NCI-H146 (cell line): ENCODE results near the gene ZNF384.

Source experiments
- DNase-seq: peaks from one replicate; lab custom pipeline; 2025; lab: John Stamatoyannopoulos, UW

ZNF384 gene

DNA sequence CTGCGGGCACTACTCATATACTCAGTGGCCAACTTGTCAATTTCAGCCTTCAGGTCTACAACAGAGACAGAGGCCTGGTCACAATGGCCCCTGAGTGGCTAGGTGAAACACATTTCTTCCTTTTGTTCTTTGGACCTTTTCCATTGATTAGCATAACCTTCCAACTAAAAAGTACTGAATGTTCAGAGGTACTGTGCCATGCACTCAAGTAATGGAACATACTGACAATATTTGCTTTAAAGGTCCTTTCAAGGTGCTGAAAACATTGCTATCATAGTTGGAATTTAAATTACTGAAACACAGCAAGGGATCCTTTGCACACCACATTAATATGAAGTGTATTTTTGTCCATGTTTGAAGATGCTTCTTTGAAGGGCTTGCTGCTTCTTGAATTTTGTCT, 35.8 kb downstream of the ZNF384 start:
- no peak for DNase-seq

DNA sequence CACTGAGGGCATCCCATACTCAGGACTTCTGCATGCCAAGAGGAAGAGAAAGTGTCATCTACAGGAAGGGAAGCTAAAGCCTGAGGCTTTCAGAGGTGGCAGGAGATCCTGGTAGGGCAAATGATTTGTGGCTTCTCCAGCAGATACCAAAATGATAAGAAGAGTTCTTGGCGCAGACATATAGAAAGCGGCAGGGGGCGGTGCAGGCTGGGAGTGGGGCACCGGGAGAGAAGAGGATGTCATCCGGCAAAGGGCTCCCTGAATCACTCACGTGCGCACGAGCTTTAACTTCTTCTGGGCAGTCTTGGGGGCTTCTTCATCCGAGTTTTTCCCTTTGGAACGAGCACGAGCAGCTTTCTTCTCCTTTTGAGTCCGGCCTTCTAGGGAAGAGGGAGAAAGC, 36.8 kb downstream of the ZNF384 start:
- DNase-seq: no peak

DNA sequence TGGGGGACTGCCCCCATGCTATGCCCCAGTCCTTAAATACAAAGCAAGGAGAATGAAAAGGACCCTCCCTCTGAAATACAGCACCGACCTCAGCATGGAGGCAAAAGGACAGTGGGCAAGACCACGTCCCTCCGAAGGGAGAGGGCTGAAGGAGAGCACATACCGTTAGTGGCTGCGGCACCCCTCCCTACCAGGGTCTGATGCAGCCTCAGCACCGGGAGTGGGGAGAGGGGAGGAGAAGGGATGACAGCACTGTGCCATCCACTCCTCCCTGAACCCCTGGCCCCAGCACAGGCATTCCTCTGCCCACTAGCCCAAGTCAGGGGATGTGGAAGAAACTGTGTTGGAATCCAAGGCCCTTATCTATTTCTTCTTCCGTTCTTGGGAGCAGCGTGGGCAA, 38.3 kb downstream of the ZNF384 start:
- no peak for DNase-seq

DNA sequence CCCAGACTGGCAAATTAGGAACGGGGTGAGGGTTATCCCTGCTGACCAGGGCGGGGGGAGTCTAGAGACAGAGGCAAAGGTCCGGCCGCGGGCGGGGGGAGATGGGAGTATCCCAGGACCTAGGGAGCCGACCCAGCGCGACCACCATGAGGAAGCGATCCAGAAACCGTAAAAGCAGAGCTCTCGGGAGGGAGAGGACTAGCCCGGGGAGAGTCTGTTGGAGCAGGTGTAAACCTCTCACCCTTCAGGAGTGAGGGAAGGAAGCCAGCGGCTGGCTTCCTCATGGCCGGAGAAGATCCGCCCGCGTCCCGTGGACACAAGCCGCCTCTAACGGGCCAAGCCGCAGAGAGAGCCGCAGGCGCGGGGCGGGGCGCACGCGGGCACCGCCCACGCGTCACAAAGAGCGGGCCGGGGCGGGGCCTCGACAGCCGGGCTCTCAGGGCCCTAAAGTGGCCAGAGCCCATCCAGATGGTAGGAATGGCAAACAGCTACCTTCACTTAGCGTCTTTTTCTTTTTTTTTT, 42.0 kb downstream of the ZNF384 start, which contains the start of gene ACRBP:
TSS of gene ACRBP (minus strand) at position 350 of the 522 bp plus-strand sequence. CDS start at position 284, 66 bp downstream.
- DNase-seq: peak; percentile 88

DNA sequence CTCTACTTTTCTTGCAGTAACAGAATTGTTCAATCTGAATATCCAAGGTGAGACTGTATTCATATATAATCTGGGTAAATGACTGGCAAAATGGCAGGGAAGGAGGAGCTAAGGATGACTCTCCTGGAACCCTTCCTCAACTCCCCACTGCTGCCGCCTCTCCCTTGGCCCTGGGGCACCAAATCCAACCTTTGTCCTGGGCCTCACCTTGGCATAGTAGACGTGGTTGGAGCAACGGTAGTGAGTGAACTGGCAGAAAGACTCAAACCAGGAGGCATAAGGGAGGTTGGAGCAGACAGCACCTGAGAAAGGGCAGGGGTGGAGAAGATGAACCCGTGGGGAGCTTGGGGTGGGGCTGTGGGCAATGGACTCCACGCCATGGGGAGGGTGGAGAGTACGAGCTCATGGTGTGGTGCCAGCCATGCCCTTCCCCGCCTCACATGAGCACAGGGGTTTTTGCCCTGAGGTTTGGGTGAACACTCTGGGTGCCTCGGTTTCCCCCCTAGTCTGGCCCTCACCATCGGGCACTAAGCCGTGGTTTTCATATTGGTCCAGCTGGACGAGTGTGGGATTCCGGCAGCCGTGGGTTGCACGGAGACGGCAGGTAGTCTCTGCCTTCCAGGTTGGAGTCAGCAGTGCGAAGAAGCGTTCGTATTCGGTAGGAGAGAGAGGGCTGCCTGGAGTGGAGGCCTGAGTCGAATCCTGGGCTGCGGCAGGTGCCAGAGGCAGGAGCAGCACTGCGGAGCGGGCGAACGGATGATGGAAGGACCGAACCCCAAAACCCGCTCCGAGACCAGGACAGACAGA, 42.7 kb downstream of the ZNF384 start:
- DNase-seq: peak; percentile 55

DNA sequence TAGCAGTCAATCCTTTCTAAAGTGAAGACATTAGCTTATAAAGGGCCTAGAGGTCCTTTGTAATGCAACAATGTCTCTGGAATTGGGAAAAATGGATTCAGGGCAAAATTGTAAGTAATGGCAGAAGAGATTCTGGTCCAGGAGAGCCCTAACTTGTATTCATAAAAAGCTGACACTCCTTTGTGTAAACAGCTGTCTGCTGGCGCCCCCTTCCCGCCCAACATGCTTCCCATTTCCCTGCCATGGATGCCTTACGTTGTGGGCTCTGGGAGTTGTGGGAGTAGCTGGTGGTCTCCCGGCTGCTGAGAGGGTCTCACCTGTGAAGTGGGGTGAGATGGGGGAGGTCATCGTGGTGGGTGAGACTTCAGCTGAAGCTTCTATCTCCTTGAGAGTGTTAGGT, 44.3 kb downstream of the ZNF384 start:
- DNase-seq: peak; percentile 69

DNA sequence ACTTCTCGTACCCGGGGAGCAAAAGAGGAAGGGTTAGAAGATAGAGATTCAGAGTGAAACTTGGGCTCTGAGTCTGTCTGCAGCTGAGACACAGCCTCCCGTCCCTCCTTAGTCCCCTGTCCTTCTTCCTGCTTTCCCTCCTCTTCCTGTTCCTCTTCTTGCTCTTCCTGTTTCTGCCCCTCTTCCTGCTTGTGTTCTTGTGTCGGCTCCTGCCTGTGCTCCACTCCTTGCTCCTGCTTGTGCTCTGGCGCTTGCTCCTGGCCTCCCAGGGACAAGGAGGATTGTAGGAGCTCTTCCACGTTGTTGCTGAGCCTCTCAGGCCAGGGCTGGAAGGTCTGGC, 44.9 kb downstream of the ZNF384 start:
- DNase-seq: no peak

DNA sequence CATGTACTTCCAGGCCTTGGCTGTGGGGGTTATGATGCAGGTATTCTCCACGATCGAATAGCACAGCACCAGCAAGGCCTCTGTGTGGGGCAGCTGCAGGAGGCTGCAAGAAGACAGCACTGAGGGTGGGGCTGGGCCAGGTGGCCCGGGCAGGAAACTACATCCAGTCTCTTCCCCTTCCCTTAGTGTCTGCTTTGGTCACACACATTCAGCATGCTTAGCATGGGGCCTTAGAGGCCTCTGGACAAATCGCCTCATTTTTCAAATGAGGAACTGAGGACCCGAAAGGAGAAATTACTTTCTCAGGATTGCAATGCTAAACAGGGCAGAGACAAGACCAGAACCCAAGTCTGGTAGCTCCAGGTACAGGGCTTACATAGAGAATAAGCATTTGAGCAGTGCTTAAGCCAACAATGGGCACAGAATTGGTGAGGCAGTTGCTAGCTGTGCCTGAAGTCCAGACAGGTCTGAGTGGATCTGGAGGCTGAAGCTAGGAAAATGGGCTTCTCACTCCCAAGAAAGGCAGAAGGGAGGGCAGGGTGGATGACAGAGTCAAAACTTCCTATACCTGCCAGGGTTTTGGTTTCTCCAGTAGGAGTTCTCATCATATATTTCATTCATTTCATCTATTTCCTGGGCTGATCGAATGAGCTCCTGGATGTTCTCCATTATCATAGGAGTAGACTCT, 45.5 kb downstream of the ZNF384 start:
- DNase-seq: no peak

DNA sequence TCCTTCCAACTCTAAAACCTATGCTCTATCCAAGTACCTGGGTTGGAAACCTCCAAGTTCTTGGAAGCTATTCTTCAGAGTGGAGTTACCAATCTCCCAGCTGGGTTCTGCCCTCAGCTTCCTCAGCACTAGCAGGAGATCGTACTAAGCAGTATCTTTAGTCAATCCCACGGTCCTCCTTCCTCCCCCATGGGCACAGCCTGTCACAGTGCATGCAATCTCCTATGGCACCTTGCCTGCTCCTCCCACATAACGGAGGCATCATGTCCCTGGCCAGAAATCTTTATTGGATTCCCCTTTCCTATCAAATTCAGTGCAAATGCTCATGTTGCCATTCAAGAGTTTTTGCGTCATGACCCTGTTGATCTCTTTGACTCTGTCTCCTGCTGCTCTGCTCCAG, 48.0 kb downstream of the ZNF384 start:
- DNase-seq: no peak

DNA sequence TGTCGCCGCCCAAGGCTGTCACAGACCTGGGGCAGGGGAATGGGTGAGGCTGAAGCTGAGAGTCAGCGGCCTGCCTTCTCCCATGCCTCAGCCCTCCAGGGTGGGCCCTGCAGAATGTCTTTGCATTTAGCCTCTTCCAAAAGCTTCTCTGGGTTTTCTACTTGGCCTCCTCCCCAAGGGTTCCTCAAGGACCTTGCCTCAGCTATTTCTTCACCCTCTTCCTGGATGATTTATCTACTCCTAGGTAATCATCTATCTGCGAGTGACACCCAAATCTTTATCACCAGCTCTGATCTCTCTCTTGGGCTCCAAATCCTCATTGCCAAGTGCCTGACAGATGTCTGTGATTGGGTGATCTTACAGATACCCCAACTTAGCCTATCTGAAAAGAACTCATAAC, 48.7 kb downstream of the ZNF384 start:
- DNase-seq: no peak

DNA sequence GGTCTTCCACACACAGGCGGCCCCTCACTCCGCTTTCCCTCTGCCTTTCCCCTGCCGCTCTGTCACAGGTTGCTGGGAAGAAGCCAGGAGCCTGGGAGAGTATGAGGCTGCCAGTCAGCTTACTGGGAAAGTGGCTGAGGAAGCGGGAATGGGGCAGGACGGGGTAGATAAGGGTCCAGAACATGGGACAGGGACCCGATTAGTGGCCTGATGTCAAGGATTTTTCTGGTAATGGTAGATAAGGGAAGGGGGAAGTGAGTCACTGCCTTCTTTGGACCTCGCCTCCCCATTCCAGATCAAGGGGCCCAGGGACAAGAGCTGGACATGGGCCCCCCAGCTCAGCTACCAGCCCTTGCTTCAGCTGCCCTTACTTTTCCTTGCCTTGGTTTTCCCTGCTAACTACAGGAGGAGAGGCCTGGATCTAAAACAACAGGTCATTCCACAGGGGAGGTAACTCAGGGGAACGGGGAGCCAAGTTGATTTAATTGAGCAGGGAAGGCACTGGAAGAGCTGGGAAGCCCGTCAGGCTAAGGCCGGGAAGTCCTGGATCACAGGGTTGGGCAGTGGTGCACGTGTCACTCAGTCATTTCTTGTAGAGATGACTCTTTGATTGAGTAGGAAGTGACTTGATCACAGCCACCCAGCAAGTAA, 49.9 kb downstream of the ZNF384 start:
- DNase-seq: no peak

DNA sequence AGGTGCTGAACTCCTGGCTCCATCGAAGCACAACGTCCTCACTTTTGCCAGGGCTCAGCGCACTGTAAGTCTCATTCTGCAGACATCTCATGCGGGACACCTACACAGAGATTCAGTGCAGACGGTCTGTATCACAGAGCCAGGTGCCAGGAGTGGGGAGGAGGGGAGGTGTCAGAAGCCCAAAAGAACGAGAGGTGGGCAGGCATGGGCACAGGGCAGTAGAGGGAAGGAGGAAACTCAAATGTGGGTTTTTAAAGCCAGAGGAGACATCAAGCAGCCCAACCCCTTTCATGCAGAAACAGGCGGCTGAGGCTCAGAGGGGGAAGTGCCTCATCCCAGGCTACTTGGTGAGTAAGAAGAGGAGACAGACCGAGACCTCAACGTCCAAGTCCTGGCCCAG, 50.9 kb downstream of the ZNF384 start:
- no peak for DNase-seq

DNA sequence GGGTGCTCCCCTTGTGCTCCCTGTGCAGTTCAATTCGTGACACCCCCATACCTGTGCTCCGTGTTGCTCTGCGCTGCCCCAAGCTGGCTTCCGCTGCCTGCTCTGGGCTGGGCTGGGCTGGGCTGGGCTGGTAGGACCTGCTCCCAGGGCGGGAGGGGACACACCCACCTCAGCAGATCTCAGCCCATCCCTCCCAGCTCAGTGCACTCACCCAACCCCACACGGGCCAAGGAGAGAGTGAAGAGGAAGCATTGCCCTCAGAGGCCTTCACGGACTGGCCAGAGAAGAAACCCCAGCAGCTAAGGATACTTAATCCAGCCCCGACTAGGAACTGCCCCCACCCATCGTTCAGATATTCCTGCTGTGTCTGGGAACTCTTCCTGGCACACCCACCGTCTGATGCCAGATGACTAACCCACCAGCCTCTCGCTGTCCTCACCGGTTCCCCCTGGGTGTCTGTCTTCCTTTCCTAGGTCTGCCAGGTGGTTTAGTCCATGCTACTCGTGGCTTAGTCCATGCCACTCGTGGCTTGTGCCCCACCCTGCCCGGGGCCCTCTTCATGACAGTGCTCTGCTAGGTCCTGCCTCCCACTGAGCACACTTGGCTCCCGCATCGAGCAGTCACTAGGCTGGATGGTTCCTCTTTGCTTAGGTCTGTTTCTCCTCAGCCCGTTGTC, 53.2 kb downstream of the ZNF384 start, which contains the start of gene LPAR5:
TSS of gene LPAR5 (minus strand) at position 104 of the 676 bp plus-strand sequence. CDS start 14,711 bp downstream, outside the sequence.
- DNase-seq: no peak

DNA sequence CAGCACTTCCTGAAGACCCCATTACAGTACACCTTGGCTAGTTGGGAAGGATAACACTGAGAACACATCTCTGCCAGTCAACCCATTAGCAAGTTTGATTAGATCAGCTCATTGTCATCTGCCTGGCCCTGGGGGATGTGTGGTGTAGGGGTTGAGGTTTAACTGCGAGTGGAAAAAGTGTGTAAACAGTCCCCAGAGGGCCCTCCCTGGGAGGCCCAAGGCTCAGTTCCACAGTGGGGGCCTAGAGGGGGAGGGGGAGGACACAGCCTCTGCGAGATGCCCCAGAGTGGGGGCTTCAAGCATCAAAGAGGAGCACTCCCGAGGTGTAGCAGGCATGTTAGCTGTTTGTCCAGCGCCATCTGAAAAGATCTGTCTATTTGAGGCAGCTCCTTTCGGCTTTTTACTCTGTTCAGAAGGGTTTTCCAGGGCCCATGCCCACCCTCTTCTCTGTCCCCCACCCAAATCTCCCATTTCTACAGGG, 53.8 kb downstream of the ZNF384 start:
- peak; percentile 28 for DNase-seq

DNA sequence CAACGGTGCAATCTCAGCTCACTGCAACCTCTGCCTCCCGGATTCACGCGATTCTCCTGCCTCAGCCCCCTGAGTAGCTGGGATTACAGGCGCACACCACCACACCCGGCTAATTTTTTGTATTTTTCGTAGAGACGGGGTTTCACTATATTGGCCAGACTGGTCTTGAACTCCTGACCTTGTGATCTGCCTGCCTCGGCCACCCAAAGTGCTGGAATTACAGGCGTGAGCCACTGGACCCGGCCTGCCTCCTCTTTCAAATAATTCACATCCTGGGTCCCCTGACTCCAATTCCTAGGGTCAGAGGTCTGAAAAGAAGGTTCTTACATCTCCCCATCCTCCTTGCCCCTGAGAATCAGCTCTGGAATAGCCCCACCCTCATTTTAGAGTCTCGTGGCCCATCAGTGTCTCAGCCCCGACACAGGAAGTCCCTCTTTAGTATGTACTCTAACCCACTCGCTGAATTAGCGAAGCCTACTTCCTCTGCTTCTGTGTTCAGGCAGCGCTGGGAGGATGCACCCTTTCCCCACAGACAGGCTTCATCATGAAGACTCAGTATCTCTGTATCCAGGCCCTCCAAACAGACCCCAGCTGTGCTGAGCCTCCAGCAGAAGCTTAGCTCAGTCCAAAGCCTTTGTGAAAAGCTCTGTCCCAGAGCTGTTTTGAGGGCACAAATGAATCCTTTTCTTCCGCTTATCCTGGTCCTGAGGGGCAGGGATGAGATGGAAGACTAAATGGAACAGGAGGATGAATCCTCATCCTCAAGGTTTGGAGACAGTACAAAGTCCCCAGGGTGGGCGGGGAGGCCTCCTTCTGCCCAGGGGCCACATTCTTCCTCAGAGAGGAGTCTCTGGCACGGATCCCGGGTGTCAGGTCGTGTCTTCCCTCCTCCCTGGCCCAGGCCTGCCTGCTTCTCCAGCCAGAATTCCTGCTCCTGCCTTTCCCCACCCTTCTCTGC, 56.9 kb downstream of the ZNF384 start:
- no peak for DNase-seq

DNA sequence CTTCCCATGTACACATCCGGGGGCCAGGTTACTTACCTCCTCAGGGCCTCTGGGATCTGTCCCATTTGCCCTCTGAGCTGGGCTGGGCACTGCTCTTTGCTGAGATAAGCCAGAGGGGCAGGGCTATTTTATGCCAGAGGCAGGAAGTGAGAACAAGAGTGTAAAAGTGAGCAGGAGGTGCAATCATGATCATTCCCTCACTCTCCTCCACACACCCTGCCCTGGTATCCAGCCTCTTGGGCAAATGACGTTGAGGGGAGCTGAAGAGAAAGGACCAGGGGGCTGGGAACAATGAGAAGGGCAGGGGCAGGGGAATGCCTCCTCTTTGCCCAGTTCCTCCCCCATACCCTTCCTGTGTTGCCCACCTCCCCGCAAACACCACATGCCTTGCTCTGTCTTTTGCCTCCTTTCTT, 57.6 kb downstream of the ZNF384 start:
- DNase-seq: no peak

DNA sequence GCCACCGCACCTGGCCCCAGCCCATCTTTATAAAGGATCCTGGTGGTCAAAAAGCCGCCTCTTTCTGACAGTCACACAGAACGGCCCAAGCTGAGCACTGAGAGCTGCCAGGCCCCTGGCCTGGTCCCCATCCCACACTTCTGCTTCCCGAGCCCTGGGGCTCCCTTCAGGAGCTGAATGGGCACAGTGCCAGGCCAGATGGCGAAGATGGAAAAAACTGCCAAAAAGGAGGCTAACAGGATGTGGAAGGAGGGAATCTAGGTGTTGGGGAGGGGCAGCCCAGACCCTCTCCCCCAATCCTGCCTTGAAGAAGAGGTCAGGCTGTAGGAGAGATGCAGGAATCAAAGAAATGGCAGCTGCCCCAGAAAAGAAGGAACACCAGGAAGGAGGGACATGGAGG, 58.4 kb downstream of the ZNF384 start:
- DNase-seq: no peak

DNA sequence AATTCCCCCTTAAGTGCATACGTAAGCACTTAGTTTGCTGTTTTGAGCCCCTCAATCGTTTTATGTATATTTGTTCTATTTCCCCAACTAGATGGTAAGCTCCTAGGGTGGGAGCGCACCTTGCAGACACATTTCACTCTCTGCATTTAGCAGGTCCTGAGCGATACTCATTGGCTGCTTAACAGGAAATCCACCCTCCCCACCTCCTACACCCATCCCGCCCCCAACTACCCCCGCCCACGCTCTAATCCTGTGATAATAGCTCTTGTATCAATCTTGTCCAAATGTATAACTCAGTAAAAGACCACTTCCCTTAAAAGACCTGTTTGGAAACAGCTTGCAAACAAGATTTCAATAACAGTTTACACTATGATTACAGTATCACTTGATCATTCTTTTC, 61.6 kb downstream of the ZNF384 start:
- peak; percentile 85 for DNase-seq

DNA sequence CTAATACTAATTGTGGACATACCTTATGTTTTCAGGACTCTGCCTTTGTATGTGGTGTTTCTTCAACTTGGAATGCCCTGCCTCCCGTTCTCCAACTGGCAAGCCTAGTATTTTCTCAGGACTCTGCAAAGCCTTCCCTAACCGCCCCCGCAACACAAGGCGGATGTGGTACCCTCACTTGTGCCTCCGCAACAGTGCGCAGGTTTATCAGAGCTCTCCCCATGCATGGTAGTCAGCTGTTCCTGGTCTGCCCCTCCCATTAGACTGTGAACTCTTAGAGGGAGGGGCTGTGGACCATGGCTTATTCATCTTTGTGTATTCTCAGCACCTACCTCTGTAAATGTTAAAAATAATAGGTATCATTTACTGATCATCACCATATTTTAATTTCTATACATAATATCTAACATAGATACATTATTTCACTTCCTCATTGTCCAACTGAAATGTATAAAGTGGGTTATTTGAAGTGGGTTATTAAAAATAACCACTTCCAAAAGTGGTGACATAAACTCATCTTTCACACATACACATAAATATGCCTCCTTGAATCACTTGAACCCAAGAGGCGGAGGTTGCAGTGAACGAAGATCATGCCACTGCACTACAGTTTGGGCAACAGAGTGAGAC, 62.4 kb downstream of the ZNF384 start:
- peak; percentile 31 for DNase-seq

DNA sequence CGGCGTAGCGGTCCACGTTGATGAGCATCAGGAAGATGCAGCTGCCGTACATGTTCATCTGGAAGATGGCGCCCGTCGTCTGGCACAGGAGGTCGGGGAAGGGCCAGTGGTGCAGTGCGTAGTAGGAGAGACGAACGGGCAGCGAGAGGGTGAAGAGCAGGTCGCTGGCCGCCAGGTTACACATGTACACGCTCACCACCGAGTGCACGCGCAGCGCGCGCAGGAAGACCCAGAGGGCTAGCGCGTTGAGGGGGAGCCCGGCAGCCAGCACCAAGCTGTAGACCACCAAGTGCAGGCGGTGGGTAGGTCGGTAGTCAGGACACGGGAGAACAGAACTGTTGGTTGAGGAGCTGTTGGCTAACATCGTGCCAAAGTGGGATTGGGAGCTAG, 68.3 kb downstream of the ZNF384 start:
- no peak for DNase-seq
